ENCODE results near the gene NRIP2. TPM values are rescaled to one million over a fixed set of nuclear protein-coding genes. Genes with fewer than 3 reads are reported as not detected.

The NRIP2 gene
- total RNA-seq, 2 experiments from 2014 or later, result not detected

- POLR2A ChIA-PET, result no interaction called here
- H3K27ac ChIP-seq (ENCODE audit: low read depth, low read length, poor library complexity, severe bottlenecking), result no peak overlapping the region
- no TSS peak for BruUV-seq (replicated peaks)
Measured at GRCh38 chr12:2794191-2794735, 40.6 kb downstream of the NRIP2 start.

DNA sequence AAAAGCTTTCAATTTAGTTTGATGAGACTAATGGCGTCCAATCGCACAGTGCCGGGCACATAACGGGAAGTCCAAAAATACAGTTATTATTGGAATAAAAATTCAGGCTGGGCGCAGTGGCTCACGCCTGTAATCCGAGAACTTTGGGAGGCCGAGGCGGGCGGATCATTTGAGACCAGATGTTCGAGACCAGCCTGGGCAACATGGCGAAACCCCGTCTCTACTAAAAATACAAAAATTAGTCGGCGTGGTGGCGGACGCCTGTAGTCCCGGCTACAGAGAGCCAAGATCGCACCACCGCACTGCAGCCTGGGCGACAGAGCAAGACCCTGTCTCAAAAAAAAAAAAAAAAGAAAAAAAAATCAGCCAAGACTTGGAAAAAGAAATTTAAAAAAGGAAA, 41.3 kb downstream of the NRIP2 start:
- Histone ChIP-seq H3K4me3 (ENCODE audit: low read depth, low read length, poor library complexity, severe bottlenecking) (no peak overlapping the region), H2AFZ (ENCODE audit: low read length) (no peak overlapping the region)

More at GRCh38 chr12:2794191-2794735, 40.6 kb downstream of the NRIP2 start:
- peak; percentile 7 for DNase-seq (ENCODE audit: low spot score)
- Histone ChIP-seq H3K4me2 (ENCODE audit: low read length) (peak overlapping the region; percentile 89), H3K4me3 (ENCODE audit: low read depth, low read length, poor library complexity, severe bottlenecking) (peak overlapping the region; percentile 98), H4K20me1 (ENCODE audit: insufficient read depth, low read length) (peaks cover 23% of the 10 kb centered on the region), H2AFZ (ENCODE audit: low read length) (peak overlapping the region; percentile 73), H3K9me3 (ENCODE audit: low read length) (no peaks in the 10 kb centered on the region), H3K4me1 (ENCODE audit: insufficient read depth, low read length, poor library complexity, severe bottlenecking) (peaks cover 21% of the 10 kb centered on the region), H3K79me2 (ENCODE audit: insufficient read depth, low read depth, low read length) (peaks cover 29% of the 10 kb centered on the region), H3K36me3 (ENCODE audit: insufficient read depth, low read length) (peaks cover 35% of the 10 kb centered on the region), H3K9me2 (ENCODE audit: insufficient read depth, low read length) (no peaks in the 10 kb centered on the region)
- CTCF ChIA-PET (ENCODE audit: unreplicated experiment), result no interaction called here
- intact Hi-C loops (cut with micrococcal nuclease; ENCODE audit: unreplicated experiment), result no loop called here
- no peak for TF ChIP-seq EZH2phosphoT487 (IDR thresholded peaks at IDR 0.05; ENCODE audit: borderline replicate concordance, low read depth, low read length)
- TF ChIP-seq, protein P1, sequence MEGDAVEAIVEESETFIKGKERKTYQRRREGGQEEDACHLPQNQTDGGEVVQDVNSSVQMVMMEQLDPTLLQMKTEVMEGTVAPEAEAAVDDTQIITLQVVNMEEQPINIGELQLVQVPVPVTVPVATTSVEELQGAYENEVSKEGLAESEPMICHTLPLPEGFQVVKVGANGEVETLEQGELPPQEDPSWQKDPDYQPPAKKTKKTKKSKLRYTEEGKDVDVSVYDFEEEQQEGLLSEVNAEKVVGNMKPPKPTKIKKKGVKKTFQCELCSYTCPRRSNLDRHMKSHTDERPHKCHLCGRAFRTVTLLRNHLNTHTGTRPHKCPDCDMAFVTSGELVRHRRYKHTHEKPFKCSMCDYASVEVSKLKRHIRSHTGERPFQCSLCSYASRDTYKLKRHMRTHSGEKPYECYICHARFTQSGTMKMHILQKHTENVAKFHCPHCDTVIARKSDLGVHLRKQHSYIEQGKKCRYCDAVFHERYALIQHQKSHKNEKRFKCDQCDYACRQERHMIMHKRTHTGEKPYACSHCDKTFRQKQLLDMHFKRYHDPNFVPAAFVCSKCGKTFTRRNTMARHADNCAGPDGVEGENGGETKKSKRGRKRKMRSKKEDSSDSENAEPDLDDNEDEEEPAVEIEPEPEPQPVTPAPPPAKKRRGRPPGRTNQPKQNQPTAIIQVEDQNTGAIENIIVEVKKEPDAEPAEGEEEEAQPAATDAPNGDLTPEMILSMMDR (conservative IDR thresholded peaks at IDR 0.05; ENCODE audit: low read length), result no peak

More for the DNA sequence above, 41.3 kb downstream of the NRIP2 start:
- Histone ChIP-seq H3K79me2 (ENCODE audit: insufficient read depth, low read depth, low read length) (peaks cover 29% of the 10 kb centered on the region), H4K20me1 (ENCODE audit: insufficient read depth, low read length) (peaks cover 23% of the 10 kb centered on the region), H3K36me3 (ENCODE audit: insufficient read depth, low read length) (peaks cover 28% of the 10 kb centered on the region), H3K4me2 (ENCODE audit: low read length) (peak overlapping the region; percentile 89), H3K9me2 (ENCODE audit: insufficient read depth, low read length) (no peaks in the 10 kb centered on the region), H3K9me3 (ENCODE audit: low read length) (no peaks in the 10 kb centered on the region), H3K4me1 (ENCODE audit: insufficient read depth, low read length, poor library complexity, severe bottlenecking) (peaks cover 21% of the 10 kb centered on the region), H3K27ac (ENCODE audit: low read depth, low read length, poor library complexity, severe bottlenecking) (no peak overlapping the region)
- ChIA-PET POLR2A (no interaction called here), CTCF (ENCODE audit: unreplicated experiment) (no interaction called here)
- BruUV-seq (replicated peaks), result no TSS peak
- no peak for DNase-seq (ENCODE audit: low spot score)
- TF ChIP-seq EZH2phosphoT487 (IDR thresholded peaks at IDR 0.05; ENCODE audit: borderline replicate concordance, low read depth, low read length), result no peak
- TF ChIP-seq, protein P1 (conservative IDR thresholded peaks at IDR 0.05; ENCODE audit: low read length), result no peak
- intact Hi-C loops (cut with micrococcal nuclease; ENCODE audit: unreplicated experiment), result no loop called here
